HG02623 (cell line): Measurements from ENCODE around the gene EIF4G3.
"Not testable (repeated sequence)": the region's sequence is repeated elsewhere in the genome, so short reads cannot be mapped to it uniquely, and the experiment has no call there.

Source experiments
- ATAC-seq: cut with Tn5 transposase; IDR thresholded peaks from one replicate; pipeline ENCODE4 v1.9.1; 2021; ENCODE audit warnings: moderate library complexity; ENCODE audit not compliant: unreplicated experiment

Gene EIF4G3

GRCh38 chr1:21156019-21156418 is 20.7 kb downstream of the EIF4G3 start:
- no peak for ATAC-seq

- ATAC-seq: no peak
Measured at GRCh38 chr1:21154717-21155116, 22.0 kb downstream of the EIF4G3 start.

GRCh38 chr1:21153388-21153787 is 23.3 kb downstream of the EIF4G3 start:
- ATAC-seq: no peak

- no peak for ATAC-seq
Measured at GRCh38 chr1:21152423-21153100, 24.1 kb downstream of the EIF4G3 start.

GRCh38 chr1:21149855-21150432 is 26.8 kb downstream of the EIF4G3 start:
- ATAC-seq: no peak

GRCh38 chr1:21149430-21149854 is 27.3 kb downstream of the EIF4G3 start:
- ATAC-seq: no peak

- ATAC-seq: no peak
Measured at GRCh38 chr1:21143752-21144151, 32.9 kb downstream of the EIF4G3 start.

- no peak for ATAC-seq
Measured at GRCh38 chr1:21143138-21143537, 33.6 kb downstream of the EIF4G3 start.

GRCh38 chr1:21141030-21141429 is 35.7 kb downstream of the EIF4G3 start:
- ATAC-seq: no peak

GRCh38 chr1:21139601-21140000 is 37.1 kb downstream of the EIF4G3 start:
- no peak for ATAC-seq

GRCh38 chr1:21136344-21136743 is 40.4 kb downstream of the EIF4G3 start:
- ATAC-seq: not testable (repeated sequence)

- ATAC-seq: no peak
Measured at GRCh38 chr1:21131200-21131599, 45.5 kb downstream of the EIF4G3 start.

GRCh38 chr1:21129407-21129806 is 47.3 kb downstream of the EIF4G3 start:
- ATAC-seq: no peak

GRCh38 chr1:21126324-21126723 is 50.4 kb downstream of the EIF4G3 start:
- ATAC-seq: no peak

- no peak for ATAC-seq
Measured at GRCh38 chr1:21124846-21125245, 51.9 kb downstream of the EIF4G3 start.

GRCh38 chr1:21123287-21123948 is 53.3 kb downstream of the EIF4G3 start:
- ATAC-seq: no peak

GRCh38 chr1:21121764-21122471 is 54.8 kb downstream of the EIF4G3 start:
- ATAC-seq: no peak

GRCh38 chr1:21118167-21118566 is 58.5 kb downstream of the EIF4G3 start:
- no peak for ATAC-seq

- no peak for ATAC-seq
Measured at GRCh38 chr1:21117597-21118001, 59.1 kb downstream of the EIF4G3 start.

GRCh38 chr1:21117159-21117558 is 59.5 kb downstream of the EIF4G3 start:
- no peak for ATAC-seq

GRCh38 chr1:21115098-21115760 is 61.5 kb downstream of the EIF4G3 start:
- ATAC-seq: no peak
